Right lobe of liver (tissue), 6 donors: ENCODE results near the gene CBX8. TPM values are rescaled to one million over a fixed set of nuclear protein-coding genes. Genes with fewer than 3 reads are reported as not detected.

Experiments used
- ATAC-seq, 4 donors: fragments of 200-7000 bp; cut with Tn5 transposase; one replicate each; pipeline ENCODE4 v1.9.1; 2020; ENCODE audit warnings: mild to moderate bottlenecking in 4 of 4, moderate library complexity in 4 of 4
- DNase-seq, 3 donors: peaks; one replicate each; pipeline ENCODE4 v3.0.0-alpha.2; 2020
- H3K27ac ChIP-seq, 3 donors: fragments of 200-600 bp; one replicate each; pipeline ENCODE4 v1.8.0; 2022
- H3K27me3 ChIP-seq, 2 donors: fragments of 200-600 bp; one replicate each; pipeline ENCODE4 v1.8.0; 2022
- H3K36me3 ChIP-seq, 4 donors: fragments of 200-600 bp; sonication (generic) in 1 of 4; one replicate each; pipeline versions ENCODE4 v1.5.1 to v1.8.0; 2017 to 2022; ENCODE audit warnings: control low read depth in 1 of 4
- H3K4me1 ChIP-seq, 4 donors: fragments of 200-600 bp; sonication (generic) in 1 of 4; one replicate each; pipeline versions ENCODE4 v1.5.1 to v1.8.0; 2017 to 2022; ENCODE audit warnings: control low read depth in 1 of 4
- H3K4me3 ChIP-seq, 3 donors: fragments of 200-600 bp; one replicate each; pipeline ENCODE4 v1.8.0; 2022
- H3K9me3 ChIP-seq, 4 donors: fragments of 200-600 bp; sonication (generic) in 1 of 4; one replicate each; pipeline versions ENCODE4 v1.5.1 to v1.8.0; 2017 to 2022; ENCODE audit warnings: control low read depth in 1 of 4
- CTCF ChIP-seq, 4 donors: fragments of 200-600 bp in 3 of 4; fragments of 450-650 bp in 1 of 4; IDR thresholded peaks; one replicate each; pipeline versions ENCODE4 v1.5.1 to v1.8.0; 2016 to 2022; ENCODE audit warnings: antibody characterized with exemption in 4 of 4, mild to moderate bottlenecking in 2 of 4
- POLR2A ChIP-seq: fragments of 450-650 bp; IDR thresholded peaks from one replicate; pipeline ENCODE4 v1.6.1; 2017; ENCODE audit warnings: antibody characterized with exemption, mild to moderate bottlenecking
- WGBS: methylation state at CpG from one replicate; pipeline ENCODE4 v1.1.6; 2018; ENCODE audit warnings: low coverage, low lambda C conversion rate; ENCODE audit not compliant: insufficient coverage; ENCODE audit errors: missing lambda C conversion rate; 5-methylcytosine and 5-hydroxymethylcytosine counted together
- intact Hi-C, 2 donors: fragments of 100-400 bp; cut with DNase I; formaldehyde crosslinking; loops; one replicate each; pipeline versions ENCODE4 v1.11.2 to v1.14.1; 2022
- total RNA-seq, 6 experiments: library from RNA; depleted of rRNA in 2 of 6; stranded (reverse); fragments of >200 nt in 2 of 6; fragmentation: NEBNext Ultra II Directional in 3 of 6; extraction: Animal tissue kit (Norgen Biotek cat#: 25700) in 3 of 6; gene quantifications; one replicate each; pipeline versions ENCODE4 v1.1.0 to v1.2.4, GENCODE V29; 2016 to 2023
- donor health status: DM: no; HTN: yes; CAD: no.
- donor health status: DM: no; HTN: no; CAD: no.
- donor health status: DM: no; HTN: no; CAD: no.
- donor health status: DM: no; HTN: yes; CAD: no.
- donor health status: DM: no; HTN: yes; CAD: no.

The CBX8 gene
- total RNA-seq, 6 experiments from 2014 or later, result 1.2 to 4.7 (median 2.0) TPM

- Histone ChIP-seq H3K27me3 (peaks cover 0 to 32% of the 10 kb centered on the region in 2 donors), H3K4me3 (peak overlapping the region in 2 of 3 donors; percentile 46 to 66), H3K9me3 (no peaks in the 10 kb centered on the region), H3K4me1 (peaks cover 0 to 25% (median 0%) of the 10 kb centered on the region in 4 donors), H3K36me3 (no peaks in the 10 kb centered on the region), H3K27ac (no peak overlapping the region)
- no peak for DNase-seq
- no peak for ATAC-seq
- intact Hi-C loops, result no loop called here
- WGBS, result 24% methylated on average over 15 of the region's 17 CpGs
- no peak for TF ChIP-seq POLR2A
- TF ChIP-seq CTCF (IDR thresholded peaks at IDR 0.05), result no peak
Observed at GRCh38 chr17:79779084-79779529, 17.8 kb downstream of the CBX8 start.

GRCh38 chr17:79778504-79779083 lies 18.3 kb downstream of the CBX8 start:
- intact Hi-C loops, result no loop called here
- 3% methylated on average over 19 of the region's 49 CpGs for WGBS
- H3K4me1 ChIP-seq, result peaks cover 0 to 25% (median 0%) of the 10 kb centered on the region in 4 donors
- no peaks in the 10 kb centered on the region for H3K9me3 ChIP-seq
- H3K4me3 ChIP-seq, result peak overlapping the region; percentile 46 to 66 (median 48)
- H3K27me3 ChIP-seq, result peaks cover 0 to 37% of the 10 kb centered on the region in 2 donors
- H3K36me3 ChIP-seq, result no peaks in the 10 kb centered on the region
- ATAC-seq, result no peak
- no peak overlapping the region for H3K27ac ChIP-seq
- peak in 1 of 3 donors; percentile 64 for DNase-seq
- TF ChIP-seq POLR2A, result no peak
- no peak for TF ChIP-seq CTCF (IDR thresholded peaks at IDR 0.05)

- DNase-seq, result peak; percentile 85 to 86 (median 85)
- Histone ChIP-seq H3K4me3 (peak within 1 kb of the TSS; percentile 46 to 66 (median 48)), H3K36me3 (no peaks in the 10 kb centered on the region), H3K27me3 (peaks cover 0 to 39% of the 10 kb centered on the region in 2 donors), H3K9me3 (no peaks in the 10 kb centered on the region), H3K27ac (peak within 1 kb of the TSS in 2 of 3 donors; percentile 24 to 50), H3K4me1 (peaks cover 0 to 25% (median 0%) of the 10 kb centered on the region in 4 donors)
- peak; percentile 69 to 82 (median 72) for ATAC-seq
- intact Hi-C loops, result no loop called here
- no peak for TF ChIP-seq CTCF (IDR thresholded peaks at IDR 0.05)
- TF ChIP-seq POLR2A, result no peak
- WGBS, result no CpG with 5 or more reads among the region's 96 CpGs
Observed at GRCh38 chr17:79777894-79778503, 18.9 kb downstream of the CBX8 start, which contains the start of gene CBX2. CBX2 (plus strand) TSS chr17:79778148; CDS start chr17:79778236, 88 bp downstream.

- Histone ChIP-seq H3K27me3 (peaks cover 0 to 39% of the 10 kb centered on the region in 2 donors), H3K4me3 (peak overlapping the region; percentile 35 to 61 (median 43)), H3K9me3 (no peaks in the 10 kb centered on the region), H3K36me3 (no peaks in the 10 kb centered on the region), H3K27ac (peak overlapping the region in 2 of 3 donors; percentile 24 to 50), H3K4me1 (peaks cover 0 to 25% (median 0%) of the 10 kb centered on the region in 4 donors)
- ATAC-seq, result peak; percentile 45 to 58 (median 56)
- WGBS, result 3% methylated on average over 24 of the region's 51 CpGs
- peak; percentile 69 to 74 (median 70) for DNase-seq
- TF ChIP-seq CTCF (IDR thresholded peaks at IDR 0.05) (peak in 1 of 4 donors; percentile 26), POLR2A (no peak)
- intact Hi-C loops, result no loop called here
Observed at GRCh38 chr17:79777120-79777893, 19.6 kb downstream of the CBX8 start.
